ENCODE results near the gene HGFAC. TPM values are rescaled to one million over a fixed set of nuclear protein-coding genes. Genes with fewer than 3 reads are reported as not detected.

The HGFAC gene
- total and polyA plus RNA-seq, 8 donors: 0.50 to 3.4 (median 1.2) TPM; not detected in 5

- no peak overlapping the region for H3K27ac ChIP-seq
- no peak for DNase-seq
- H3K4me3 ChIP-seq: no peak overlapping the region
- TF ChIP-seq EP300 (IDR thresholded peaks at IDR 0.05) (no peak), POLR2A (IDR thresholded peaks at IDR 0.05) (no peak), CTCF (IDR thresholded peaks at IDR 0.05) (no peak), POLR2AphosphoS5 (IDR thresholded peaks at IDR 0.05) (no peak)
- H3K4me1 ChIP-seq: peaks cover 12 to 56% (median 51%) of the 10 kb centered on the region in 4 donors
- H3K27me3 ChIP-seq: peaks cover 0 to 42% (median 11%) of the 10 kb centered on the region in 3 donors
- intact Hi-C loops (cut with DNase I; ENCODE audit: low total_unique reads): no loop called here
- H3K9me3 ChIP-seq: no peaks in the 10 kb centered on the region
- no peaks in the 10 kb centered on the region for H3K36me3 ChIP-seq
- 76 to 86% (median 80%) methylated on average over 31 to 41 of the region's 41 CpGs for WGBS, 5 donors
Measured at GRCh38 chr4:3465698-3466671, 24.2 kb downstream of the HGFAC start.

GRCh38 chr4:3466691-3467600, 25.2 kb downstream of the HGFAC start:
- no peak for DNase-seq
- H3K36me3 ChIP-seq: no peaks in the 10 kb centered on the region
- H3K9me3 ChIP-seq: no peaks in the 10 kb centered on the region
- peaks cover 0 to 42% (median 11%) of the 10 kb centered on the region in 3 donors for H3K27me3 ChIP-seq
- intact Hi-C loops (cut with DNase I; ENCODE audit: low total_unique reads): no loop called here
- H3K4me3 ChIP-seq: no peak overlapping the region
- TF ChIP-seq POLR2A (IDR thresholded peaks at IDR 0.05): no peak
- TF ChIP-seq EP300 (IDR thresholded peaks at IDR 0.05): no peak
- TF ChIP-seq CTCF (IDR thresholded peaks at IDR 0.05): no peak
- TF ChIP-seq POLR2AphosphoS5 (IDR thresholded peaks at IDR 0.05): no peak
- 83 to 89% (median 84%) methylated on average over 38 to 40 of the region's 40 CpGs for WGBS, 5 donors
- peaks cover 7 to 46% (median 44%) of the 10 kb centered on the region in 4 donors for H3K4me1 ChIP-seq
- no peak overlapping the region for H3K27ac ChIP-seq

- H3K27me3 ChIP-seq: peaks cover 0 to 40% (median 11%) of the 10 kb centered on the region in 3 donors
- intact Hi-C loops (cut with DNase I; ENCODE audit: low total_unique reads): no loop called here
Measured at GRCh38 chr4:3467601-3468031, 25.8 kb downstream of the HGFAC start.

More at GRCh38 chr4:3467601-3468031, 25.8 kb downstream of the HGFAC start:
- TF ChIP-seq POLR2AphosphoS5 (IDR thresholded peaks at IDR 0.05) (no peak), POLR2A (IDR thresholded peaks at IDR 0.05) (no peak), EP300 (IDR thresholded peaks at IDR 0.05) (no peak), CTCF (IDR thresholded peaks at IDR 0.05) (no peak)
- peaks cover 4 to 40% (median 37%) of the 10 kb centered on the region in 4 donors for H3K4me1 ChIP-seq
- DNase-seq: no peak
- no peaks in the 10 kb centered on the region for H3K9me3 ChIP-seq
- 88 to 95% (median 91%) methylated on average over 13 to 15 of the region's 15 CpGs for WGBS, 5 donors
- H3K27ac ChIP-seq: no peak overlapping the region
- H3K36me3 ChIP-seq: no peaks in the 10 kb centered on the region
- H3K4me3 ChIP-seq: no peak overlapping the region
